Lung microvascular endothelial cell (primary cell): Measurements from ENCODE around the gene LRRC45. TPM values are rescaled to one million over a fixed set of nuclear protein-coding genes. Genes with fewer than 3 reads are reported as not detected.
"Not testable (repeated sequence)": the region's sequence is repeated elsewhere in the genome, so short reads cannot be mapped to it uniquely, and the experiment has no call there.

Experiments
- DNase-seq, 2 donors: peaks; one replicate each; pipeline versions ENCODE4 v3.0.0 to v3.0.0-alpha.2; 2010; ENCODE audit warnings: low read depth in 2 of 2
- total RNA-seq: library from RNA; depleted of rRNA; stranded (reverse); fragments of >200 nt; gene quantifications from 2 replicates; pipeline ENCODE4 v1.2.1, GENCODE V29; 2014

Gene LRRC45
- total RNA-seq, 1 donor from 2014 or later = 8.3 TPM

GRCh38 chr17:82033359-82034085 lies 10.4 kb downstream of the LRRC45 start:
- no peak for DNase-seq

- no peak for DNase-seq
Measured at GRCh38 chr17:82034371-82035011, 11.4 kb downstream of the LRRC45 start.

- peak in 1 of 2 donors; percentile 29 for DNase-seq
Measured at GRCh38 chr17:82035488-82035887, 12.4 kb downstream of the LRRC45 start.

- DNase-seq = peak in 1 of 2 donors; percentile 13
Measured at GRCh38 chr17:82035956-82036633, 13.0 kb downstream of the LRRC45 start.

- no peak for DNase-seq
Measured at GRCh38 chr17:82036634-82037091, 13.6 kb downstream of the LRRC45 start.

GRCh38 chr17:82037092-82037888 lies 14.2 kb downstream of the LRRC45 start, which contains the start of gene DCXR:
Gene DCXR, minus strand, starts transcription at chr17:82037697. Its CDS starts 15 bp downstream, at chr17:82037682.
- peak; percentile 97 to 98 for DNase-seq

- no peak for DNase-seq
Measured at GRCh38 chr17:82037889-82038195, 14.7 kb downstream of the LRRC45 start.

GRCh38 chr17:82038796-82039409 lies 15.8 kb downstream of the LRRC45 start:
- not testable (repeated sequence) for DNase-seq

- no peak for DNase-seq
Measured at GRCh38 chr17:82039695-82040299, 16.7 kb downstream of the LRRC45 start.

GRCh38 chr17:82041144-82041814 lies 18.2 kb downstream of the LRRC45 start:
- no peak for DNase-seq

- no peak for DNase-seq
Measured at GRCh38 chr17:82042649-82043048, 19.5 kb downstream of the LRRC45 start.

- no peak for DNase-seq
Measured at GRCh38 chr17:82043507-82043906, 20.4 kb downstream of the LRRC45 start.

GRCh38 chr17:82045936-82046484 lies 22.9 kb downstream of the LRRC45 start:
- DNase-seq = no peak

GRCh38 chr17:82046903-82047302 lies 23.8 kb downstream of the LRRC45 start:
- no peak for DNase-seq

GRCh38 chr17:82047379-82047778 lies 24.3 kb downstream of the LRRC45 start:
- no peak for DNase-seq

GRCh38 chr17:82047914-82048570 lies 24.9 kb downstream of the LRRC45 start:
- no peak for DNase-seq

- no peak for DNase-seq
Measured at GRCh38 chr17:82048571-82048971, 25.5 kb downstream of the LRRC45 start.

- DNase-seq = no peak
Measured at GRCh38 chr17:82049106-82049505, 26.0 kb downstream of the LRRC45 start.

- no peak for DNase-seq
Measured at GRCh38 chr17:82049521-82049971, 26.4 kb downstream of the LRRC45 start.
